ENCODE results near the gene HK1.

The HK1 gene

GRCh38 chr10:69331161-69331560, 52.9 kb downstream of the HK1 start (continued):
- TF ChIP-seq PATZ1 (tag by site-specific recombination; IDR thresholded peaks at IDR 0.05), result no peak
- TF ChIP-seq ZNF202 (tag by site-specific recombination; IDR thresholded peaks at IDR 0.05; ENCODE audit: borderline replicate concordance), result no peak
- TF ChIP-seq SETDB1 (IDR thresholded peaks at IDR 0.05; ENCODE audit: insufficient read length, low read length), result no peak

DNA sequence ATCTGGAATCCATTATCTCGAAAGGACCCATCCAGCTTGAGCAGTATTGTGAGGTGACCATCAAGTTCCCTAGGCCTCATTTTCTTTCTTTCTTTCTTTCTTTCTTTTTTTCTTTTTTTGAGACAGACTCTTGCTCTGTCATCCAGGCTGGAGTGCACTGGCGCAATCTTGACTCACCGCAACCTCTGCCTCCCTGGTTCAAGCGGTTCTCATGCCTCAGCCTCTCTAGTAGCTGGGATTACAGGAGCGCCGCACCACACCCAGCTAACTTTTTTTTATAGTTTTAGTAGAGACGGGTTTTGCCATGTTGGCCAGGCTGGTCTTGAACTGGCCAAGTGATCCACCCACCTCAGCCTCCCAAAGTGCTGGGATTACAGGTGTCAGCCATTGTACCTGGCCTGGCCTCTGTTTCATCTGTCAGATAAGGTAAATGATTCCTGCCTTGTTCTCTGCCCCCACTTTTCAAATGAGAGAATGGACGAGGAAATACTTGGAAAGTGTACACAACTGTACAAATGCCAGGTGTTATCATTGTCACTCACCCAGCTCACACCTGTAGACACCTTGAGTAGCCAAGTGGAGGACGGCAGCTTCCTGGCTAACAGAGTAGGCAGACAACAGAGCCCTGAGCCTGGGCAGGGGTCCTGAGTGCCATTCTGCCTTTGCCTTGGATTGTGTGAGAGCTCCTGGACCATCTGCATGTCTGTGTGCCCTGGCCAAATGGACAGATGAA, 54.1 kb downstream of the HK1 start:
- Histone ChIP-seq H3K27ac (ENCODE audit: extremely low read depth, low read depth, low read length) (no peak overlapping the region), H3K4me1 (ENCODE audit: control insufficient read depth, insufficient read depth, low read length) (peaks cover 3% of the 10 kb centered on the region; the same call in 1 of the 2 replicates), H3K4me3 (ENCODE audit: low read depth, low read length) (no peak overlapping the region), H3K9me3 (ENCODE audit: control insufficient read depth, insufficient read depth, low read depth, low read length) (no peaks in the 10 kb centered on the region), H3K36me3 (ENCODE audit: control insufficient read depth in 2 of 2, insufficient read depth in 1 of 2, low read length in 2 of 2) (peaks cover 0 to 5% of the 10 kb centered on the region in 2 experiments; a peak in 2 of 3 replicates)
- CTCF ChIA-PET, result interaction anchor here (0.6 kb wide), 1 partner anchor 16 kb away, joined by 3 read pairs; no protein-coding TSS in a partner anchor
- TF ChIP-seq ZNF302 (tag by site-specific recombination; IDR thresholded peaks at IDR 0.05; ENCODE audit: low read depth) (no peak), ZNF654 (tag by site-specific recombination; IDR thresholded peaks at IDR 0.05; ENCODE audit: low read depth) (no peak), PRDM10 (tag by site-specific recombination; IDR thresholded peaks at IDR 0.05) (no peak), MZF1 (tag by site-specific recombination; IDR thresholded peaks at IDR 0.05; ENCODE audit: borderline replicate concordance) (no peak), PRDM6 (tag by site-specific recombination; IDR thresholded peaks at IDR 0.05) (no peak), YY2 (tag by site-specific recombination; IDR thresholded peaks at IDR 0.05) (no peak), ZNF48 (tag by site-specific recombination; IDR thresholded peaks at IDR 0.05) (no peak), ZNF473 (tag by site-specific recombination; IDR thresholded peaks at IDR 0.05) (no peak), ZSCAN16 (tag by site-specific recombination; IDR thresholded peaks at IDR 0.05) (no peak)
- TF ChIP-seq, protein P1, sequence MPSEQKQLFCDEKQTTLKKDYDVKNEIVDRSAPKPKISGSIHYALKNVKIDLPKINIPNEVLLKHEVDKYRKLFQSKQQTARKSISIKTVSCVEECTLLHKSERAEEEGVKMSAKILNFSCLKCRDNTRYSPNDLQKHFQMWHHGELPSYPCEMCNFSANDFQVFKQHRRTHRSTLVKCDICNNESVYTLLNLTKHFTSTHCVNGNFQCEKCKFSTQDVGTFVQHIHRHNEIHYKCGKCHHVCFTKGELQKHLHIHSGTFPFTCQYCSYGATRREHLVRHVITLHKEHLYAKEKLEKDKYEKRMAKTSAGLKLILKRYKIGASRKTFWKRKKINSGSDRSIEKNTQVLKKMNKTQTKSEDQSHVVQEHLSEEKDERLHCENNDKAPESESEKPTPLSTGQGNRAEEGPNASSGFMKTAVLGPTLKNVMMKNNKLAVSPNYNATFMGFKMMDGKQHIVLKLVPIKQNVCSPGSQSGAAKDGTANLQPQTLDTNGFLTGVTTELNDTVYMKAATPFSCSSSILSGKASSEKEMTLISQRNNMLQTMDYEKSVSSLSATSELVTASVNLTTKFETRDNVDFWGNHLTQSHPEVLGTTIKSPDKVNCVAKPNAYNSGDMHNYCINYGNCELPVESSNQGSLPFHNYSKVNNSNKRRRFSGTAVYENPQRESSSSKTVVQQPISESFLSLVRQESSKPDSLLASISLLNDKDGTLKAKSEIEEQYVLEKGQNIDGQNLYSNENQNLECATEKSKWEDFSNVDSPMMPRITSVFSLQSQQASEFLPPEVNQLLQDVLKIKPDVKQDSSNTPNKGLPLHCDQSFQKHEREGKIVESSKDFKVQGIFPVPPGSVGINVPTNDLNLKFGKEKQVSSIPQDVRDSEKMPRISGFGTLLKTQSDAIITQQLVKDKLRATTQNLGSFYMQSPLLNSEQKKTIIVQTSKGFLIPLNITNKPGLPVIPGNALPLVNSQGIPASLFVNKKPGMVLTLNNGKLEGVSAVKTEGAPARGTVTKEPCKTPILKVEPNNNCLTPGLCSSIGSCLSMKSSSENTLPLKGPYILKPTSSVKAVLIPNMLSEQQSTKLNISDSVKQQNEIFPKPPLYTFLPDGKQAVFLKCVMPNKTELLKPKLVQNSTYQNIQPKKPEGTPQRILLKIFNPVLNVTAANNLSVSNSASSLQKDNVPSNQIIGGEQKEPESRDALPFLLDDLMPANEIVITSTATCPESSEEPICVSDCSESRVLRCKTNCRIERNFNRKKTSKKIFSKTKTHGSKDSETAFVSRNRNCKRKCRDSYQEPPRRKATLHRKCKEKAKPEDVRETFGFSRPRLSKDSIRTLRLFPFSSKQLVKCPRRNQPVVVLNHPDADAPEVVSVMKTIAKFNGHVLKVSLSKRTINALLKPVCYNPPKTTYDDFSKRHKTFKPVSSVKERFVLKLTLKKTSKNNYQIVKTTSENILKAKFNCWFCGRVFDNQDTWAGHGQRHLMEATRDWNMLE (tag by site-specific recombination; conservative IDR thresholded peaks at IDR 0.05; ENCODE audit: low read depth), result no peak
- POLR2A ChIA-PET, result interaction anchor here (2.4 kb wide), 1 partner anchor 13 kb away, joined by 6 read pairs; no protein-coding TSS in a partner anchor

Data from HEK293 (cell line).